Activated B cell treated with CpG ODN at 0.5 μM for 24 hours (primary cell): Measurements from ENCODE around the gene VAX1. TPM values are rescaled to one million over a fixed set of nuclear protein-coding genes. Genes with fewer than 3 reads are reported as not detected.

Source experiments
- ATAC-seq: fragments of 200-7000 bp; cut with Tn5 transposase; one replicate; pipeline ENCODE4 v1.10.0; 2021; ENCODE audit warnings: low read depth, mild to moderate bottlenecking, moderate library complexity
- CTCF ChIA-PET: fragments of 350-600 bp; sonication (Branson Sonifier 250); formaldehyde crosslinking; loops from one replicate; lab custom pipeline; 2021; ENCODE audit warnings: antibody characterized with exemption; lab: Charles Lee
- POLR2A ChIA-PET: fragments of 350-600 bp; sonication (Branson Sonifier 250); formaldehyde crosslinking; loops from one replicate; lab custom pipeline; 2021; ENCODE audit warnings: antibody characterized with exemption; lab: Charles Lee
- DNase-seq: peaks from one replicate; pipeline ENCODE4 v3.0.0; 2022
- H3K27ac Mint-ChIP-seq: one replicate; pipeline ENCODE4 v1.8.0; 2020; ENCODE audit warnings: mixed read lengths
- H3K27me3 Mint-ChIP-seq: one replicate; pipeline ENCODE4 v1.8.0; 2021; ENCODE audit warnings: mixed read lengths
- H3K36me3 Mint-ChIP-seq: one replicate; pipeline ENCODE4 v1.8.0; 2021; ENCODE audit warnings: low read depth, mixed read lengths
- H3K4me1 Mint-ChIP-seq: one replicate; pipeline ENCODE4 v1.8.0; 2021; ENCODE audit warnings: mixed read lengths
- H3K4me3 Mint-ChIP-seq: one replicate; pipeline ENCODE4 v1.8.0; 2020; ENCODE audit warnings: mild to moderate bottlenecking, mixed read lengths
- H3K9me3 Mint-ChIP-seq: one replicate; pipeline ENCODE4 v1.8.0; 2020; ENCODE audit warnings: mixed read lengths
- CTCF ChIP-seq: fragments of 200-600 bp; IDR thresholded peaks from one replicate; pipeline ENCODE4 v1.8.0; 2022; ENCODE audit warnings: antibody characterized with exemption, mild to moderate bottlenecking
- intact Hi-C: fragments of 100-400 bp; cut with micrococcal nuclease; formaldehyde crosslinking; loops from one replicate; pipeline ENCODE4 v1.15.1; 2024
- total RNA-seq: library from RNA; stranded (reverse); gene quantifications from 2 replicates; pipeline ENCODE4 v1.2.3, GENCODE V29; 2022

VAX1 gene
- total RNA-seq, 1 donor from 2014 or later: not detected

DNA sequence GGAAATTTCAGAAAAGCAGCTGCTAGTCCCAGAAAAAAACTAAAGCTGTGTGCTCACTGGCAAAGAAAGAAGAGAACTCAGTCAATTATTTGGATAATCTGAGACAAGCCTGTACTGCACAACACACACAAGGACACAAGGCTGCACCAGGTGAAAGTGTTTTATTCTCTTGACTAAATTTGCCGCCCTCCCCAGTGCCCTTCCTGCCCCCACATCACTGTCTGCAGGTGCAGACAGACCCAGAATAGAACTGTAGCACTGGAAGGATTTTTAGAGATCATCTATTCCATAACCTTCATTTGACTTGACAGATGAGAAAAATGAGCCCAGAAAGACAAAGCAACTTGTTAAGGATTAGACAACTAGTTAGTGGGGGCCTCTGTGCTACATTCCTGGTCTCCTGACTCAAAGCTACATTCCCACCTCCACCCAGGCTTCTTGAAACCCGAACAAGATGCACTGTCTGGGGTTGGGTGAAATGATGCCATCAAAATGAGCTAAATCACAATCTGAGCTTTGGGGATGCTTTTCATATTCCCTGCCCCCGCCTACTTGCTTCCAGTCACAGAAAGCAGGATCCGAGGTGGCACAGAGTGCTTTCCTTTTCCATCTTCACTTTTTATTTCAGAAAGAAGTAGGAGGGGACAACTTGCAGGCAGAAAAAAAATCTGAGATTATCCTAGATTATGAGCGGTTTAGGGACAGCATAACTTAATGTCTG, 5.2 kb upstream of the VAX1 start:
- H3K27me3 Mint-ChIP-seq: peaks cover 36% of the 10 kb centered on the region
- H3K27ac Mint-ChIP-seq: no peak overlapping the region
- H3K4me3 Mint-ChIP-seq: no peak overlapping the region
- CTCF ChIA-PET: interaction anchor here (0.7 kb wide), 1 partner anchor 352 kb away, joined by 3 read pairs; no protein-coding TSS in a partner anchor
- no peaks in the 10 kb centered on the region for H3K36me3 Mint-ChIP-seq
- DNase-seq: no peak
- intact Hi-C loops: no loop called here
- POLR2A ChIA-PET: no interaction called here
- no peak for ATAC-seq
- no peaks in the 10 kb centered on the region for H3K4me1 Mint-ChIP-seq
- H3K9me3 Mint-ChIP-seq: no peaks in the 10 kb centered on the region
- no peak for TF ChIP-seq CTCF

DNA sequence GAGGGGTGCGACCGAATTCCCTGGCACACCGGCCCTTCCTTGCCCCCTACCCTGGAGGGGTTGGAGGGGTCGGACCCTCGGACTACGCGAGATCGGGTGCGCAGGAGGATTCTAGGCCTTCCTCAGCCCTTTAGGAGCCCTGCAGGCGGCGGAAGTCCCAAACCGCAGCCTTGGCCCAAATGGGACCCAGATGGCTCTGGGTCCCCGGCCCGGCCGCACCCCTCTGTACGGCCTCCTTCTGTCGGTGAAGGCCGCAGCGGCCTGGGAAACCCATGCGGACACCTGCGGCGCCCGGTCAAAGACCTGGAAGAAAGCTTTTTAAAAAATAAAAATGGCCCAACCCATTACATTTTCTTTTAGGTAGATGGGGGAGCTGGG, 2.4 kb upstream of the VAX1 start:
- H3K27me3 Mint-ChIP-seq: peaks cover 45% of the 10 kb centered on the region
- CTCF ChIA-PET: no interaction called here

GRCh38 chr10:117139581-117140524, 1.8 kb upstream of the VAX1 start:
- intact Hi-C loops: no loop called here
- Mint-ChIP-seq H3K9me3 (no peaks in the 10 kb centered on the region), H3K27me3 (peaks cover 52% of the 10 kb centered on the region), H3K4me3 (no peak overlapping the region), H3K27ac (no peak overlapping the region), H3K36me3 (no peaks in the 10 kb centered on the region), H3K4me1 (peaks cover 6% of the 10 kb centered on the region)
- no peak for TF ChIP-seq CTCF
- ChIA-PET POLR2A (interaction anchor here (0.7 kb wide), 1 partner anchor 281 kb away, joined by 5 read pairs; no protein-coding TSS in a partner anchor), CTCF (no interaction called here)
- ATAC-seq (no peak), DNase-seq (no peak)

More for the DNA sequence above, 2.4 kb upstream of the VAX1 start:
- Mint-ChIP-seq H3K4me3 (no peak overlapping the region), H3K27ac (no peak overlapping the region), H3K4me1 (peaks cover 6% of the 10 kb centered on the region), H3K36me3 (no peaks in the 10 kb centered on the region), H3K9me3 (no peaks in the 10 kb centered on the region)
- POLR2A ChIA-PET: no interaction called here
- intact Hi-C loops: no loop called here
- DNase-seq (no peak), ATAC-seq (no peak)
- no peak for TF ChIP-seq CTCF

GRCh38 chr10:117138838-117139580, 939 bp upstream of the VAX1 start:
- peaks cover 6% of the 10 kb centered on the region for H3K4me1 Mint-ChIP-seq
- no peak for TF ChIP-seq CTCF
- peaks cover 54% of the 10 kb centered on the region for H3K27me3 Mint-ChIP-seq
- H3K4me3 Mint-ChIP-seq: no peak overlapping the region
- no peaks in the 10 kb centered on the region for H3K9me3 Mint-ChIP-seq
- ChIA-PET POLR2A (no interaction called here), CTCF (no interaction called here)
- no peak for ATAC-seq
- H3K36me3 Mint-ChIP-seq: no peaks in the 10 kb centered on the region
- DNase-seq: no peak
- intact Hi-C loops: no loop called here
- H3K27ac Mint-ChIP-seq: no peak overlapping the region
